ENCODE data around the gene SLC25A19. TPM values are rescaled to one million over a fixed set of nuclear protein-coding genes. Genes with fewer than 3 reads are reported as not detected.

Gene SLC25A19
- total RNA-seq, 2 experiments from 2014 or later: 27.6 to 30.5 TPM

DNA sequence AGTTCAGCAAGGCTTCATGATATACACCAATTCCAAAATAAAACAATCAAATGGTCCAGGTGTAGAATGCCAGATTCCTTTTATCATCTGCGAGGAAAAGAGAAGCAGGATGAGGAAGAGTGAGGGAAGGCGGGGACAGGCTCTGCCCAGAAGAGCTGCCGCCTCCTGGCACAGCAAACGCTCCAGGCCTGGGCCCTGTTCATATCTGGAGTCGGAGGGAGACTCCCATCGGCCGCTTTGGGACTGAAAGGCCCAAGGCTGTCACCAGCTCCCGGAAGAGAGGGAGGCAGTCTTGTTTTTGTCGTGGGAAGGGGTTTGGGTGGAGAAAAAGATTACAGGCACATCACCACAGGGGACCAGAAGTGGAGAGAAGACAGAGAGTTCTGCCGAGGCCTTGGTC is 29.0 kb upstream of the SLC25A19 start:
- DNase-seq: no peak
- ChIA-PET CTCF (interaction anchor here (0.6 to 0.7 kb wide), 2 partner anchors 94 to 249 kb away, joined by 4 to 6 read pairs; no protein-coding TSS in a partner anchor), POLR2A (no interaction called here)
- H3K36me3 Mint-ChIP-seq (ENCODE audit: low read depth): peaks cover 23% of the 10 kb centered on the region
- peaks cover 18% of the 10 kb centered on the region for H3K4me1 Mint-ChIP-seq
- no peaks in the 10 kb centered on the region for H3K9me3 Mint-ChIP-seq
- H3K27ac Mint-ChIP-seq: no peak overlapping the region
- H3K4me3 Mint-ChIP-seq: no peak overlapping the region
- no peaks in the 10 kb centered on the region for H3K27me3 Mint-ChIP-seq

- H3K9me3 Mint-ChIP-seq: no peaks in the 10 kb centered on the region
- H3K4me3 Mint-ChIP-seq: no peak overlapping the region
- peaks cover 20% of the 10 kb centered on the region for H3K4me1 Mint-ChIP-seq
- POLR2A ChIA-PET: no interaction called here
- no peaks in the 10 kb centered on the region for H3K27me3 Mint-ChIP-seq
- H3K36me3 Mint-ChIP-seq (ENCODE audit: low read depth): peaks cover 19% of the 10 kb centered on the region
- CTCF ChIA-PET: interaction anchor here (0.5 to 1.2 kb wide), 4 partner anchors 18 to 248 kb away, joined by 3 to 6 read pairs (median 4); no protein-coding TSS in a partner anchor
- H3K27ac Mint-ChIP-seq: no peak overlapping the region
- DNase-seq: no peak
Observed at GRCh38 chr17:75317671-75318070, 28.4 kb upstream of the SLC25A19 start.

DNA sequence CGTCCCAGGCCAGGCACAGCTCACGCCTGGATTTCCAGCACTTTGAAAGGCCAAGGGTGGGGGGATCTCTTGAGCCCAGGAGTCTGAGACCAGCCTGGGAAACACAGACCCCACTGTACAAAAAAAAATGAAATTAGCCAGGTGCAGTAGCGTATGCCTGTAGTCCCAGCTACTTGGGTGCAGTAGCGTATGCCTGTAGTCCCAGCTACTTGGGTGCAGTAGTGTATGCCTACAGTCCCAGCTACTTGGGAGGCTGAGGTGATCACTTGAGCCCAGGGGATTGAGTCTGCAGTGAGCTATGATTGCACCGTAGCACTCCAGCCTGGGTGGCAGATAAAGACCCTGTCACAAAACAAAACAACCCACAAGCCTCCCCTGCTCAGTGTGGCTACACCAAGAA is 27.0 kb upstream of the SLC25A19 start:
- no peak overlapping the region for H3K4me3 Mint-ChIP-seq
- no peaks in the 10 kb centered on the region for H3K9me3 Mint-ChIP-seq

DNA sequence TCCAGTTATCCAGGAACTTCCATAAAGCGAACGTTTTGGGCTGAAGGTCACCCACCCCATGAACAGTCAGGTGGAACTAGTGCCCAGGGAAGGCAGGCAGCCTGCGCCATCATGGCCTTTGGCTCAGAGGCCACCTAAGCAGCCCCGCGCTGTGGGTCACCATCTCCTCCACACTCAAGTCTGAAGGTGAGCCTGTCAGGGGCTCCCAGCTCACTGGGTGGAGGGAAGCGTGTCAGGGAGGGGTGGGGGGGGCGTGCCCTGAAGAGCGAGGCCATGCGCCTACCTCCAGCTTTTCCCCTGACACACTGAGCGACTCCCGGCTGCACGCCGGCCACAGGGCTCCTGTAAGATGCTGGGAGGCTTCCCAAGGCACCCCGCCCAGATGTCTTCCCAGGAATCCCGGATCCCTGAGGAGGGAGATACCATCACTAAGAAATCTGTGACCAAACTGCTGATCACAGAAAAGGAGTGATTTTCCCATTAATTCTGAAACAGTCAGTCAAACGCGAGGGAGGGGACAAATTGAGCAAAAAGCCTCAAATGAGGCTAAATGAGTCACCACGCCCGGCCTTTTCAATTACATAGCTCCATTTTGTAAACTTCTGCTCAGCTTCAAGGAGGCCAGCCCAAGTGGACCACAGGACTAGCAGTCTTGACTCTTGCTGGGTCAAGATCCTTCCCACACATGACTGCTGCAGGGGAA is 26.5 kb upstream of the SLC25A19 start:
- no peak for DNase-seq
- Mint-ChIP-seq H3K27me3 (no peaks in the 10 kb centered on the region), H3K27ac (no peak overlapping the region), H3K9me3 (no peaks in the 10 kb centered on the region), H3K4me3 (no peak overlapping the region), H3K4me1 (peaks cover 23% of the 10 kb centered on the region), H3K36me3 (ENCODE audit: low read depth) (peaks cover 13% of the 10 kb centered on the region)
- ChIA-PET POLR2A (interaction anchor here (0.6 to 0.7 kb wide), 2 partner anchors 8 to 10 kb away, joined by 3 to 8 read pairs; no protein-coding TSS in a partner anchor), CTCF (interaction anchor here (0.5 to 1.7 kb wide), 17 partner anchors 8 to 641 kb away, joined by 3 to 6 read pairs (median 3); partner anchors contain the start of genes GRB2 and MIF4GD)

More for the DNA sequence above, 27.0 kb upstream of the SLC25A19 start:
- no peak overlapping the region for H3K27ac Mint-ChIP-seq
- H3K36me3 Mint-ChIP-seq (ENCODE audit: low read depth): peaks cover 14% of the 10 kb centered on the region
- ChIA-PET CTCF (interaction anchor here (0.5 to 1.7 kb wide), 15 partner anchors 8 to 641 kb away, joined by 3 to 5 read pairs (median 3); partner anchors contain the start of genes GRB2 and MIF4GD), POLR2A (interaction anchor here (0.6 kb wide), 1 partner anchor 9 kb away, joined by 8 read pairs; no protein-coding TSS in a partner anchor)
- no peaks in the 10 kb centered on the region for H3K27me3 Mint-ChIP-seq
- peaks cover 23% of the 10 kb centered on the region for H3K4me1 Mint-ChIP-seq
- DNase-seq: no peak

GRCh38 chr17:75313941-75314551 is 24.8 kb upstream of the SLC25A19 start:
- ChIA-PET CTCF (interaction anchor here (1.4 to 1.6 kb wide), 2 partner anchors 9 to 12 kb away, joined by 4 to 6 read pairs; no protein-coding TSS in a partner anchor), POLR2A (no interaction called here)
- H3K27ac Mint-ChIP-seq: no peak overlapping the region
- DNase-seq: no peak
- H3K4me1 Mint-ChIP-seq: peaks cover 25% of the 10 kb centered on the region
- peaks cover 4% of the 10 kb centered on the region for H3K36me3 Mint-ChIP-seq (ENCODE audit: low read depth)
- no peaks in the 10 kb centered on the region for H3K9me3 Mint-ChIP-seq
- no peak overlapping the region for H3K4me3 Mint-ChIP-seq
- H3K27me3 Mint-ChIP-seq: no peaks in the 10 kb centered on the region

DNA sequence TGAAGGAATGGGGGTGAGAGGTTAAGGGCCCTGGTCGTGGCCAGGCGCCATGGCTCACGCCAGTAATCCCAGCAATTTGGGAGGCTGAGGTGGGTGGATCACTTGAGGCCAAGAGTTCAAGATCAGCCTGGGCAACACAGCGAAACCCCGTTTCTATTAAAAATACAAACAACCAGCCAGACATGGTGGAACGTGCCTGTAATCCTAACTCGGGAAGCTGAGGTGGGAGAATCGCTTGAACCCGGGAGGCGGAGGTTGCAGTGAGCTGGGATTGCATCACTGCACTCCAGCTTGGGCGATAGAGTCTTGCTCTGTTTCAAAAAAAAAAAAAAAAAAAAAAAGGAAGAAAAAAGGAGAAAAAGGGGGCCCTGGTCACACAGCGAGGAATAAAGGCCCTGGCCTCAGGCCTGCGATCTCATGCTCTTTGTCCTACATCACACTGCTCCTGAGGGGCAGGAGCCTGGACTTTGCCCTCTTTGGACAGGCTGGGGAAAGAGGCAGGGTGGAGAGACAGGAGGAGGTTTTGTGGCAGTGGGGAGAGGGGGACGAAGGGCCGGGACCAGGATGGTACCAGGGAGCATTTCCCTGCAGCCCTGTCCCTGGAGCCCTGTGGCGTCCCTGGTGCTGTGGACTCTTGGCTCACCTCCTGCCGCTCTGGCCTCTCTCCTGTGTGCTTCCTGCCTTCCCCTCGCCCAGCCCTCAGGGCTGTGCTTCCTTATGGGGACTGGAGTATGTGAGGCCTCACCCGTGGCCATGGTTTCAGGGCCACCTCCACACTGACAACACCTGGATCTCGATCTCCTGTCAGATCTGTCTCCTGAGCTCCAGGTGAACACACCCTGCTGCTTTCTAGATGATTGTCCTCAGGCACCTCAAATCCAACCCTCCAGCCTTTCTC is 19.7 kb upstream of the SLC25A19 start:
- H3K4me1 Mint-ChIP-seq: peaks cover 13% of the 10 kb centered on the region
- ChIA-PET POLR2A (interaction anchor here (0.6 kb wide), 1 partner anchor 9 kb away, joined by 3 read pairs; no protein-coding TSS in a partner anchor), CTCF (interaction anchor here (0.6 to 1.7 kb wide), 3 partner anchors 7 to 394 kb away, joined by 3 to 5 read pairs (median 3); no protein-coding TSS in a partner anchor)
- no peaks in the 10 kb centered on the region for H3K9me3 Mint-ChIP-seq
- no peak overlapping the region for H3K4me3 Mint-ChIP-seq
- H3K27me3 Mint-ChIP-seq: no peaks in the 10 kb centered on the region
- H3K36me3 Mint-ChIP-seq (ENCODE audit: low read depth): no peaks in the 10 kb centered on the region
- DNase-seq: no peak
- no peak overlapping the region for H3K27ac Mint-ChIP-seq

DNA sequence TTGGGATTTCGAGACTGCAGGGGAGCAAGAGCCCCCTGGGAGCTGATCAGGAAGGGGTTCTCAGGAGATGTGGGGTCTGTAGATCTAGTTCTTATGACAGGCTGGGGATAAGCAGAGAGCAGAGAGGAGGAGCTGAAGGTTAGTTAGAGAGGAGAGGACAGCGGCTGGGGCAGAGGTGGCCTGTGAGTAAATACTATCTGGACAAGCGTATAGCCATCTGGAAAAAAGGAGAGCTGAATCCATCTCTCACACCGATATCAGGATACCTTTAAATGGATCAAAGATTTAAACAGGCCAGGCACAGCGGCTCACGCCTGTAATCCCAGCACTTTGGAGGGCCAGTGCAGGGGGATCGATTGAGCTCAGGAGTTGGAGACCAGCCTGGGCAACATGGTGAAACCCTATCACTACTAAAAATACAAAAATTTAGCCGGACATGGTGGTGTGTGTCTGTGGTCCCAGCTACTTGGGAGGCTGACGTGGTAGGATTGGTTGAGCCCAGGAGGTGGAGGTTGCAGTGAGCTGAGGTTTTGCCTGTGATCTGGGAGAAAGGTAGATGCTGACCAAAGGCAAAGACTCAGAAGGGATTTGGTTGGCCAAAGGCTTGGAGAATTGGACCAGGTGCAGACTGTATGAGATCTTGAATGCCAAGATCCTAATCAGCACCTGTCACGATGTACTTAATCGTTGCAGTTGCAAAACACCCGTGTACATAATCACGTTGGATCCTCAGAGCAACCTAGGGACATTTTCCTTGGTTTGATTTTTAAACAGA is 18.9 kb upstream of the SLC25A19 start:
- H3K36me3 Mint-ChIP-seq (ENCODE audit: low read depth): no peaks in the 10 kb centered on the region
- POLR2A ChIA-PET: interaction anchor here (0.6 kb wide), 1 partner anchor 8 kb away, joined by 3 read pairs; no protein-coding TSS in a partner anchor
- no peaks in the 10 kb centered on the region for H3K9me3 Mint-ChIP-seq
- no peak overlapping the region for H3K4me3 Mint-ChIP-seq
- CTCF ChIA-PET: interaction anchor here (0.6 to 1.7 kb wide), 4 partner anchors 8 to 395 kb away, joined by 3 to 5 read pairs (median 3); no protein-coding TSS in a partner anchor
- no peaks in the 10 kb centered on the region for H3K27me3 Mint-ChIP-seq
- H3K27ac Mint-ChIP-seq: no peak overlapping the region
- no peak for DNase-seq
- peaks cover 10% of the 10 kb centered on the region for H3K4me1 Mint-ChIP-seq

GRCh38 chr17:75301502-75302206 is 12.4 kb upstream of the SLC25A19 start:
- ChIA-PET CTCF (interaction anchor here (1.0 to 1.2 kb wide), 2 partner anchors 13 to 30 kb away, joined by 3 to 4 read pairs; partner anchors contain the start of gene MIF4GD), POLR2A (no interaction called here)
- Mint-ChIP-seq H3K9me3 (no peaks in the 10 kb centered on the region), H3K27ac (no peak overlapping the region), H3K4me1 (peaks cover 11% of the 10 kb centered on the region), H3K36me3 (ENCODE audit: low read depth) (no peaks in the 10 kb centered on the region), H3K27me3 (no peaks in the 10 kb centered on the region), H3K4me3 (no peak overlapping the region)
- no peak for DNase-seq

DNA sequence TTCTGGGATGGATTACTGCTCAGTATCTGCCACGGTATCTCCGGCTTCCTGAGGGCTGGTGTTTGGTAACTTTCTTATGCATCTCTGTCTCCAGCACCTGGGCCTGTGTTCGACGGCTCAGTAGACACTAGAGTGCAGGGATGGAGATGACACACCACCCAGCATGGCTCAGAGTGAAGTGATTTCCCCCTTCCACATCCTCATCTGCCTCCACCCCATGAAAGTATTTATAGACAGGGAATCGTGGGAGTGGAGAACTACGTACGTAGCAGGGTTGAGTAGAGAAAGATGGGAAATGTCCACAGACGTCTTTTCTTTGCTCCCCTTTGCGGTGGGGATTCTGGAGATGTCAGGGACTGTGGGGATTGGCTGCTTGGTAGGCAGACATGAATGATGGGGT is 11.8 kb upstream of the SLC25A19 start:
- no peak for DNase-seq
- POLR2A ChIA-PET: no interaction called here
- H3K4me1 Mint-ChIP-seq: peaks cover 14% of the 10 kb centered on the region
- no peaks in the 10 kb centered on the region for H3K27me3 Mint-ChIP-seq
- H3K9me3 Mint-ChIP-seq: no peaks in the 10 kb centered on the region
- H3K4me3 Mint-ChIP-seq: no peak overlapping the region
- CTCF ChIA-PET: no interaction called here
- no peak overlapping the region for H3K27ac Mint-ChIP-seq
- H3K36me3 Mint-ChIP-seq (ENCODE audit: low read depth): no peaks in the 10 kb centered on the region

- H3K27me3 Mint-ChIP-seq: no peaks in the 10 kb centered on the region
- CTCF ChIA-PET: interaction anchor here (0.7 kb wide), 2 partner anchors 11 to 29 kb away, joined by 3 read pairs; partner anchors contain the start of genes MIF4GD and SLC25A19
- no peak for DNase-seq
- no peaks in the 10 kb centered on the region for H3K9me3 Mint-ChIP-seq
- H3K27ac Mint-ChIP-seq: no peak overlapping the region
- no peaks in the 10 kb centered on the region for H3K36me3 Mint-ChIP-seq (ENCODE audit: low read depth)
- H3K4me3 Mint-ChIP-seq: no peak overlapping the region
- peaks cover 22% of the 10 kb centered on the region for H3K4me1 Mint-ChIP-seq
- POLR2A ChIA-PET: no interaction called here
Observed at GRCh38 chr17:75300280-75300679, 11.0 kb upstream of the SLC25A19 start.
